Measurements from ENCODE around the gene NAB2.
A peak's percentile ranks its signal among the peaks of the same experiment; 100 is the strongest.

NAB2 gene

GRCh38 chr12:57131896-57132744, 43.2 kb downstream of the NAB2 start:
- DNase-seq (ENCODE audit: low spot score), result no peak

GRCh38 chr12:57133013-57133569, 44.2 kb downstream of the NAB2 start:
- DNase-seq (ENCODE audit: low spot score), result no peak

GRCh38 chr12:57133916-57134315, 45.0 kb downstream of the NAB2 start:
- DNase-seq (ENCODE audit: low spot score), result no peak

- no peak for DNase-seq (ENCODE audit: low spot score)
Observed at GRCh38 chr12:57134949-57135348, 46.0 kb downstream of the NAB2 start.

DNA sequence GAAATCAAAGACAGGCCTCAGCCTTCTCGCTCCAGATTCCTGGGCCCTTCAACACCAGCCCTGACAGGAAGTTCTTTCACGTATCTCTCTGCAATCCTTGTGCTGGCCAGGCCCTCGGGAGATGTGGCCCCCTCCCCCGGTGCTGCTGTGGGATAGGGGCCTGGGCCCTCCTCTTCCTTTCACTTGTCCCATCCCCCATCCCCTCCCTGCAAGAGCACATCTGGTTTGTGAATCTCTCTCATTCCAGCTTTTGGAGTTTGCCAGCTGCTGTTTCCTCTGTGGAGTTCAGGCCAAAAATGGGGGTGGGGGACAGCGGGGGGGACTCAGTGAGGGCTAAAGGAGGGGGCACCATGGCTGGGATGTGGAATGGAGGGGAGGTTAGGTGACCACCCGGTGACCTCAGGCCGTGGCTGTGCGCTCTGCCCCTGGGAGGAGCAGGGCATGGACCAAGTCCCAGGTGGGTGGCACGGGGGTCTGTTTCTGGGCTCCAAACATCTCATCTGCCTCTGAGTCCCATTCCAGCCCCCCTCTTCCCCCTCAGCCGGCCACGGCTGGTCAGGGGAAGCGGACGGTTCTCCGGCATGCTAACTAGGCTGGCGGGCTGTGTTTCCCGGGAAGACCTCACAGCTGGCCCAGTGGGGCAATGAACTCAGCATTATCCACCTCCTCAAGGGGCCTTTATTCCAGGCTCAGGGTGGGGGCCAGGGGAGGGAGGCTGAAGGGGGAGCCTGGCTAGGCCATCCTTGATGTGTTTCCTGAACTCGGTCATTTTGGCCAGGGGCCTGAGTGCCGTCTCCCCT, 46.8 kb downstream of the NAB2 start:
- no peak for DNase-seq (ENCODE audit: low spot score)

- DNase-seq (ENCODE audit: low spot score), result peak; percentile 24
Observed at GRCh38 chr12:57138526-57139272, 49.8 kb downstream of the NAB2 start.

DNA sequence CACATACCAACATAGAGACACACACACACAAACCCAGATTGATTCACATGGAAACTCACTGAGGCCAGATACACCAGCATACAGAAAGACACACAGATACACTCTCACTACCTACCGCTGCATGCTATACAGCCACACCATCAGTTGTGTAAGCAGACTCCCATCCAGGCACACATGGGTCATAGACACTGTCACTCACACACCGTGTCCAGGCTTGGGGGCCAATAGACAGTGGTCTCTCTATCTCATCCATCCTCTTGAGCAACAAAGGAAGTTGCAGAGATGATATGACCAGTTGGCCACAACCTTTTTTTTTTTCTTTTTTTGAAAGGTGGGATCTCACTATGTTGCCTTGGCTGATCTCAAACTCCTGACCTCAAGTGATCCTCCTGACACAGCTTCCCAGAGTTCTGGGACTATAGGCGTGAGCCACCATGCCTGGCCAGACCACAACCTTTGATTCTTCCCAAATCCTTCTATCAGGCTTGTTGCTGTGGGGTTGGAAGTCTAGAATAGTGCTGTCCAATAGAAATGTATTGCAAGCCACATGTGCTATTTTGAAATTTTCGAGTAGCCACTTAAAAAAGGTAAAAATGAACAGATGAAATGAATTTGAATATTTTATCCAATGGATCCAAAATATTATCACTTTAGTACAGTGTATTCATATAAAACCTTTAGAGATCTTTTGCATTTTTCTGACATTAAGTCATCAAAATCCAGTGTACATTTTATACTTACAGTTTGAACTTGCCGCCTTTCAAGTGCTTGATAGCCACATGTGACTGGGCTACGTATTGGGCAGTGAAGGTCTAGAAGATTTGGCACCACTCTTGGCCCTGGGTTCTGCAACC, 51.1 kb downstream of the NAB2 start:
- no peak for DNase-seq (ENCODE audit: low spot score)

DNA sequence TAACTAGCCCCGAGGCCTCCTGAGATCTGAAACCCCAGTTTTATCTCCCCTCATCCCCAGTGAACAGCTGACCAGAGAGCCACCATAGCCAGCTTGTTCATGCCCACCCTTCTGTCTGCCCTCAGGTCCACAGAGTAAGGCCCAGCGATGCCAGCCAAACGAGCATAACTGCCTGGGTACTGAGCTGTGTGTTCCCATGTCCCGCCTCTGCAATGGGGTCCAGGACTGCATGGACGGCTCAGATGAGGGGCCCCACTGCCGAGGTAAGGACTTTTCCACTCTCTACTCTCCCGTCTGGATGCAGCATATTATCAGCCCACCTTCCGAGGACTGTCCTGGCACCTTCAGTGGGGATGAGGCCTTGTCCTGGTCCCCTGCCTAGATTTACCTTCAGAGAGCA, 52.3 kb downstream of the NAB2 start:
- DNase-seq (ENCODE audit: low spot score), result no peak

DNA sequence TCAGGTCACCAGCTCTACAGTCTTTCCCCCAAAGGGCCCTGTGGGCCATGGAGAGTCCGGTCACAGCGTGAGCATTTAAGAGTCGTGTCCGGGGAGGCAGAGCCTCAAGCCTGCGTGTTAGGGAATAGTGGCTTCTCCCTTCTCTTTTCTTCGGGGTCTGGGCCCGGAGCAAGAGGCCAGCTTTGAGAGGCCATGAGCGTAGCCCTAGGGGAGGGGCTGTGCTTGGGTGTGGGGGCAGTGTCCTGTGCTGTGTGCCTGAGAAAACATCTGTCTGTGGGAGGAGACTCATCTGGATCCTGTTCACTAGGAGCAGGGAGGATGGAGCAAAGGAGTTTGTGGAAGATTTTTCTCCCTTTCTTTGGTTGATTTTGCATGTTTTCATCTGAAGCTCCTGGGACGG, 53.2 kb downstream of the NAB2 start:
- no peak for DNase-seq (ENCODE audit: low spot score)

DNA sequence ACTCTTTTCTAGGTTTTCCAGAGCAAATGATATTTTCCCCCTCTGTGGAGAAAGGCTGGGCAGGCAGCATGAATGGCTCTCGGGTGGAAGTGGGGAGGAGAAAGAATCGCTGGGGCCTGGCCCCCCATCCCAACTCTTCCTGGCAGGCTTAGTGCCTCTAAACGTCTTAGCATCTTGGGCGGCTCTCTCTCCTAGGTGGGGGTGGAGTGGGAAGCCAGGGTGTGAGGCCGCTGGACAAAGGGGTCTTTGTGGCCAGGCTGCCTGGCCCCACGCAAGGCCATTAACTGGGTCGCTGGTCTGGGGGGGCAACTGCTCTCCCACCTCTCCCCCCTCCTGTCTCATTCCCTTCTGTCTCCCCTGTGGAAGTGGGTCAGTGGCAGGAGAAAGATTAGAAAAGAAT, 53.8 kb downstream of the NAB2 start:
- DNase-seq (ENCODE audit: low spot score), result no peak

DNA sequence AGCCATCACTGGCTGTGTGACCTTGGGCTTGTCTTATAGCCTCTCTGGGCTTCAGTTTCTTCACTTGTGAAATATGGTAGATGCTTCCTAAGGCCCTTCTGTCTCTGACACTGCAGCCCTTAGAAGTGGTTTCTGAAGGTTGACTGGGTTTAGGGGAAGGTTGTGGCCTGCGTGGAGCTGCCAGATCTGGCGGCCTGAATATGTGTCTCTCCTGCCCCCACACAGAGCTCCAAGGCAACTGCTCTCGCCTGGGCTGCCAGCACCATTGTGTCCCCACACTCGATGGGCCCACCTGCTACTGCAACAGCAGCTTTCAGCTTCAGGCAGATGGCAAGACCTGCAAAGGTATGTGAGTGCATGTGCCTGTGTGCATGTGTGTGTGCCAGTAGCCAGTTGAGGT, 54.5 kb downstream of the NAB2 start:
- no peak for DNase-seq (ENCODE audit: low spot score)

All from hematopoietic multipotent progenitor cell treated with erythropoietin and hydrocortisone succinate and interleukin-3 and kit ligand, for 15 days (in vitro differentiated cells).